GM21786 (cell line): ENCODE results near the gene CDK11A.
A peak's percentile ranks its signal among the peaks of the same experiment; 100 is the strongest.
"Not testable (repeated sequence)": the region's sequence is repeated elsewhere in the genome, so short reads cannot be mapped to it uniquely, and the experiment has no call there.

Experiments
- ATAC-seq: cut with Tn5 transposase; IDR thresholded peaks from one replicate; pipeline ENCODE4 v1.9.1; 2021; ENCODE audit not compliant: unreplicated experiment

The CDK11A gene

DNA sequence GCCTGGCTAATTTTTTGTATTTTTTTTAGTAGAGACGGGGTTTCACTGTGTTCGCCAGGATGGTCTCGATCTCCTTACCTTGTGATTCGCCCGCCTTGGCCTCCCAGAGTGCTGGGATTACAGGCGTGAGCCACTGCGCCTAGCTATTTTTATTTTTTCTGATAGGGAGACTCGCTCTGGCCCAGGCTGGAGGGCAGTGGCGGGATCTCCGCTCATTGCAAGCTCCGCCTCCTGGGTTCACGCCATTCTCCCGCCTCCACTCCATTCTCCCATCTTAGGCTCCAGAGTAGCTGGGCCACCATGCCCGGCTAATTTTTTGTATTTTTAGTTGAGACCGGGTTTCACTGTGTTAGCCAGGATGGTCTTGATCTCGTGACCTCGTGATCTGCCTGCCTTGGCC lies 1.9 kb upstream of the CDK11A start:
- not testable (repeated sequence) for ATAC-seq

GRCh38 chr1:1721201-1721600 lies 3.0 kb downstream of the CDK11A start:
- no peak for ATAC-seq

DNA sequence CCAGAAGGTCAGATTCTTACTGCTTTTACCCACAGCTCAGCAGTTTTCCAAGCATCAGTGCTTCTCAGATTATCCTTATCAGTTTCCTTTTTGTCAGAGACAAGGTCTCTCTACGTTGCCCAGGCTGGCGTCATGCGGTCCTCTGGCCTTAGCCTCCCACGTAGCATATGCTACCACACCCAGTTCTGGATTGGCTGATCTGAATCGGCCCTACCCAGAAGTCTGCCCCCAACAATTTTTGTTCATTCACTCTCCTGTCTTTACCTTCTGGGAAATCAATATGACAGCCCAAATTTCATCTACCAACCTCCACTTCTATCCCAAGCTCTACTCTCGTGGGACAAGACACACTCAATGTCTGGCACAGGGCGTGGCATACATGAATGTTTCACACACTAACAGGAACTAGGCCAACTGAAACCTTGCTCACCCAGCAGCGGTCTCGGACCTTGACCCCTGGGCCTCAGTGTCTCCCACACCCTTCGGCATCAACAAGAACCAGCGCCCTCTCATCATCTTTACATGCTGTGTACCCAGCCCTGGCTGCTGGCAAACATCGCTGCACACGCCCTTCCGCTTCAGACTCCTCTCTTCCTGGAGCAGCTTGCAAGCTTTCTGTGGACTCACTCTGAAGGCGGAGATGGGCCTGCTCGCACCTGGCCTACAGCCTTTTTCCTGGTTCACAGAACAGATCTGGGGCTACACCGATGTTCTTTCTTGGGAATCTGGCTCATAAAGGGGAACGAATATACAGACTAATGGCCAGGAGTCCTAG lies 8.9 kb downstream of the CDK11A start:
- ATAC-seq = not testable (repeated sequence)

GRCh38 chr1:1707897-1708296 lies 16.3 kb downstream of the CDK11A start:
- not testable (repeated sequence) for ATAC-seq

- ATAC-seq = not testable (repeated sequence)
Observed at GRCh38 chr1:1707241-1707640, 16.9 kb downstream of the CDK11A start.

DNA sequence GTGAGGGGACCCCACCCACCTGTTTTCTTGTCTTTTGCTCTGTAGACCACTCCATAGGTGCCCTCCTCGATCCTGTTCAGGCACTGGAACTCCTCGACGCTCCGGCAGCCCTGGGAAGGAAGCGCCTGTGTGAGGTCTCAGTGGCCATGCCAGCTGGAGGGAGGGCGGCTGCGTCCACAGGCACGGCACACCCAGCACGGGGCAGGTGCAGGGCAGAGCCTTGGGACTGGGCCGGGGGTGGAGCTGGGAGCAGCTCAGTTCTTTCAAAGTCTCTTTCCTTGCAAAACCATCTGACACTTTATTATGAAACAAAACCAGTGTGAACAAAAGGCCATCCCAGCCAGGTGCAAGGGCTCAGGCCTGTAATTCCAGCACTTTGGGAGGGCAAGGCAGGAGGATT lies 18.5 kb downstream of the CDK11A start:
- ATAC-seq = not testable (repeated sequence)

GRCh38 chr1:1704284-1704957 lies 19.7 kb downstream of the CDK11A start:
- ATAC-seq = not testable (repeated sequence)

DNA sequence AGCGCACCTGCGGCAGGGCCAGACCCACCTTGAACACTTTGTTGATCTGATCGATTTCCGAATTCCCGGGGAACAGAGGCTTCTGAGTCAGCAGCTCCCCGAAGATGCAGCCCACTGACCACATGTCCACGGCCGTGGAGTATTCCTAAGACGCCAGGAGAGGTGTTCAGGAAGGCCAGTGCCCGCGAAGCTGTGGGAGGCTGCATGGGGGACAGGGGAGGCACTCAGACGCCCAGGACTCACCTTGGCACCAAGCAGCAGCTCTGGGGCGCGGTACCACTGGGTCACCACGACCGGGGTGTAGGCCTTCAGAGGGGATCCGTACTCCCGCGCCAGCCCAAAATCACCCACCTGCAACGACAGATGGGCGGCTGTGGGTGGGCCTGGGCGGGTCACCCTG lies 20.4 kb downstream of the CDK11A start:
- no peak for ATAC-seq

DNA sequence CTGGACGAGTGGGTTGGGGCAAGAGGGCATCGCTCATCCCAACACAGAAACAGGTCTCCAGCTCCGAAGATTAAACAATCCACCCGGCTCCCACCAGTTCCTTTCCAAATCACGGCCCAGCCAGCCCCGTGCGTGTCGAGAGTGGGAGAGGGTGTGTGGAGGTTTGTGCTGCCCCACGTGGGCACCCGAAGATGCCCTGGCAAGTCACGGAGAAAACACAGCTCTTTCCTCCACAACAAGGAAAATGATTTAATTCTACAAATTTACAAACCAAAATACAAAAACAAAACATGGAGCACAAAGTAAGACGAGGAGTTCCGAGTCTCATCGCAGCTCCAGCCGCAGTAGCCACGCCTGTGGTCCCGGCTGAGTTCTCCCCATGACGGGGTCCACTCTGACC lies 21.7 kb downstream of the CDK11A start:
- not testable (repeated sequence) for ATAC-seq

- ATAC-seq = not testable (repeated sequence)
Observed at GRCh38 chr1:1700557-1700956, 23.6 kb downstream of the CDK11A start.

DNA sequence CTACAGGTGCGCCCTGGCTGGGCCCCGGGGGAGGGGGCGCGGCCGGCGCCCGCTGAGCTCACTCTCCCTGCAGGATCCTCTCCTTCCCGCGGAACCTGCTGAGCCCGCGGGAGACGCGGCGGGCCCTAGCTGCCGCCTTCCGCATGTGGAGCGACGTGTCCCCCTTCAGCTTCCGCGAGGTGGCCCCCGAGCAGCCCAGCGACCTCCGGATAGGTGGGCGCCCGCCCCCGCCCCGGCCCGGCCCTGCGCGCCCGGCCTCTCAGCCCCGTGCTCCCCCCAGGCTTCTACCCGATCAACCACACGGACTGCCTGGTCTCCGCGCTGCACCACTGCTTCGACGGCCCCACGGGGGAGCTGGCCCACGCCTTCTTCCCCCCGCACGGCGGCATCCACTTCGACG lies 24.1 kb downstream of the CDK11A start:
- ATAC-seq = not testable (repeated sequence)

GRCh38 chr1:1699061-1699460 lies 25.1 kb downstream of the CDK11A start:
- ATAC-seq = not testable (repeated sequence)

GRCh38 chr1:1697358-1698183 lies 26.6 kb downstream of the CDK11A start:
- not testable (repeated sequence) for ATAC-seq

DNA sequence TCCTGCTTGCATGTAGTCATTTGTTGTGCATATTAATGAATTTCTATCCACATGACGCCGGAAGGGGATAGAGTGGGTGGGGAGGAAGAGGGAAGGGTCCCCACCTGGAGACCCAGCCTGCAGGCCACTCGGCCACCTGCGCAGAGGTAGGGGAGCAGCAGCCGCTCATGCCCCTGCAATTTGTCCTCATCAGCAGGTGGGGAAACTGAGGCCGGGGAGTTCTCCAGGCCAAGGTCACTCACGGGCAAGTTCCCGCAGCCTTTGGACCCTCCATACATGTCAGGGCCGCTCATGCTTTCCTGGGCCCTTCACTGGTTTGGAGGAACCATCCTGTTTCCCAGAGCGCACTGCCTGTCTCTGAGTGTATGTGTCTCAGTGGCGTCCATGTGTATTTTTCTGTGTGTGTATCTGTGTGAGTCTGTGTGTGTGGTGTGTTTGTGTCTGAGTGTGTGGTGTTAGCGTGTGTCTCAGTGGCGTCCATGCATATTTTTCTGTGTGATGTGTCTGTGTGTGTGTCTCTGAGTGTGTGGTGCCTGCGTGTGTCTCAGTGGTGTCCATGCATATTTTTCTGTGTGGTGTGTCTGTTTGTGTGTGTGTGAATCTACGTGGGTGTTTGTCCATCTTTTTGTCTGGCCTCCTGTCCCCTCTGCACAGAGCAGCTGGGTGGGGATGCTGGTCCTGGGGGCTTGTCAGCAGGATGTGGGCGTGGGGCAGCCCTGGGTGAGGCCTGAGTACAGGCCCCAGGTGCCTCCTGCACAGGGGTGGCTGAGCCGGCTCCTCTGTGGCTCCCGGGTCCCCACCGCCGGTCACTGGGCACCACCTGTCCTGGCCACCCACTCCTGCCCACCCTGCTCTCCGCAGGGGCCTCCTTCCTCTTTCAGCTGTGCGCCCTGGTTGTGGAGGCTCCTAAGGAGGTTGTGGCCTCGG lies 27.5 kb downstream of the CDK11A start:
- ATAC-seq = not testable (repeated sequence)

GRCh38 chr1:1692714-1693647 lies 31.2 kb downstream of the CDK11A start, which contains the start of gene SLC35E2B:
Gene SLC35E2B (minus strand): TSS chr1:1692795. CDS start chr1:1676699, 16,096 bp downstream.
- ATAC-seq = peak; percentile 74

GRCh38 chr1:1692324-1692713 lies 31.8 kb downstream of the CDK11A start:
- ATAC-seq = peak; percentile 36

DNA sequence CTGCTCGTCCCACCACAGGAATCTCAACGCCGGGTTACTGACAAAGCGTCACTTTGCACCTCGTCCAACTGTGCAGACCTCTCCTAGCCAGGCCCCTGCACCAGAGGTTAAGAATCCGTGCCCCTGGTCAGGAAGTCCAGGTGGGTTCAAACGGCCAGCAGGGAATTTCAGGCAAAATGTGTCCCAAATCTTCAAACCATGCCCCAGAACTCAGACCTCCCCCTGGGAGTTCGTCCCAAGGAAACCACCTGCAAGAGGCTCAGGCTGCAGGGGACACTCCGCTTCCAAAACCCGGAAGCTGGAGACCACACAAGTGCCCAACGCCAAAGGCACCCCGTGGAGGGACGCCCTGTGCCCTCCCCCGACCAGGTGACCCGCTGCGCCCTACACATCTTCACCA lies 32.7 kb downstream of the CDK11A start:
- not testable (repeated sequence) for ATAC-seq

DNA sequence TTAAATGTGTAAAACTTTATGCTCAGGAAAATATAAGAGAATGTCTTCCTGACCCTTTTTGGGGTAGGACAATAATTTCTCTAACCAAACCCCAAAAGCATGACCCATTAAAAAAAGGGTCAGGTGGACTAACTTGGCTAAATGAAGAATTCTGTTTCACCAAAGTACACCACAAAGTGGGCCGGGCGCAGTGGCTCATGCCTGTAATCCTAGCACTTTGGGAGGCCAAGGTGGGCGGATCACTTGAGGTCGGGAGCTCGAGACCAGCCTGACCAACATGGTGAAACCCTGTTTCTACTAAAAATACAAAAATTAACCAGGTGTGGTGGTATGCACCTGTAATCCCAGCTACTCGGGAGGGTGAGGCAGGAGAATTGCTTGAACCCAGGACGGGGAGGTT lies 34.6 kb downstream of the CDK11A start:
- not testable (repeated sequence) for ATAC-seq

DNA sequence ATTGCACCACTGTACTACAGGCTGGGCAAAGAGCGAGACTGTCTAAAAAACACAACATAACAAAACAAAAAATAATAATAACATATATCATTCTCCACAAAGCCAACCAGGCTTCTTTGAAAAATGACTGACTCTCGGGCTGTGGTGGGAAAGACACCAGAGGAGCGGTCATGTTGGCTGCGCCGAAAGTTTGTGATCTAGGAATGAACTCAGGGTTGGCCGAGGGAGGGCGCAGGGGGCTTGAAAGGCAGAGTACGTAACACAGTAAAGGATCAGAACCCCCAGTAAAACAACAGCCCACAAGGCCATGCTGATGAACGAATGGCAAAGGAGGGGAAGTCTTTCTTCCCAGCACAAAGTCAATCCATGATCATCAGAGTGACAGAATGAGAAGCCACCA lies 36.3 kb downstream of the CDK11A start:
- ATAC-seq = no peak
